Activated naive CD8-positive, alpha-beta T cell treated with anti-CD3 and anti-CD28 coated beads for 36 hours (primary cell): Measurements from ENCODE around the gene AGGF1. TPM values are rescaled to one million over a fixed set of nuclear protein-coding genes. Genes with fewer than 3 reads are reported as not detected.
"Not testable (repeated sequence)": the region's sequence is repeated elsewhere in the genome, so short reads cannot be mapped to it uniquely, and the experiment has no call there.

Source experiments
- DNase-seq: peaks from one replicate; pipeline ENCODE4 v3.0.0; 2021
- H3K27ac Mint-ChIP-seq: one replicate; pipeline ENCODE4 v1.8.0; 2022; ENCODE audit warnings: mild to moderate bottlenecking, moderate library complexity, mixed read lengths
- H3K27me3 Mint-ChIP-seq: one replicate; pipeline ENCODE4 v1.8.0; 2022; ENCODE audit warnings: mild to moderate bottlenecking, mixed read lengths
- H3K36me3 Mint-ChIP-seq: one replicate; pipeline ENCODE4 v1.8.0; 2021; ENCODE audit warnings: mild to moderate bottlenecking, mixed read lengths
- H3K4me1 Mint-ChIP-seq: one replicate; pipeline ENCODE4 v1.8.0; 2021; ENCODE audit warnings: mixed read lengths
- H3K4me3 Mint-ChIP-seq: one replicate; pipeline ENCODE4 v1.8.0; 2022; ENCODE audit warnings: mild to moderate bottlenecking, moderate library complexity, mixed read lengths
- H3K9me3 Mint-ChIP-seq: one replicate; pipeline ENCODE4 v1.8.0; 2022; ENCODE audit warnings: mixed read lengths
- total RNA-seq, 2 experiments: library from RNA; stranded (reverse); gene quantifications; one replicate each; pipeline ENCODE4 v1.2.3, GENCODE V29; 2021

The AGGF1 gene
- total RNA-seq, 2 experiments from 2014 or later, result 28.7 to 29.2 TPM

GRCh38 chr5:77101298-77101697 lies 71.1 kb downstream of the AGGF1 start:
- Mint-ChIP-seq H3K27me3 (no peaks in the 10 kb centered on the region), H3K9me3 (peaks cover 1% of the 10 kb centered on the region), H3K36me3 (peaks cover 2% of the 10 kb centered on the region), H3K4me1 (peaks cover 5% of the 10 kb centered on the region), H3K4me3 (no peak overlapping the region), H3K27ac (no peak overlapping the region)
- no peak for DNase-seq

GRCh38 chr5:77102549-77102948 lies 72.3 kb downstream of the AGGF1 start:
- no peaks in the 10 kb centered on the region for H3K27me3 Mint-ChIP-seq
- no peak overlapping the region for H3K4me3 Mint-ChIP-seq
- peaks cover 6% of the 10 kb centered on the region for H3K36me3 Mint-ChIP-seq
- no peak overlapping the region for H3K27ac Mint-ChIP-seq
- peaks cover 5% of the 10 kb centered on the region for H3K4me1 Mint-ChIP-seq
- H3K9me3 Mint-ChIP-seq, result peaks cover 6% of the 10 kb centered on the region
- no peak for DNase-seq

- no peak for DNase-seq
- Mint-ChIP-seq H3K36me3 (peaks cover 6% of the 10 kb centered on the region), H3K9me3 (peaks cover 6% of the 10 kb centered on the region), H3K27me3 (no peaks in the 10 kb centered on the region), H3K27ac (no peak overlapping the region), H3K4me3 (no peak overlapping the region), H3K4me1 (peaks cover 5% of the 10 kb centered on the region)
These were observed 73.3 kb downstream of the AGGF1 start for GRCh38 chr5:77103457-77103856.

GRCh38 chr5:77104813-77105212 lies 74.6 kb downstream of the AGGF1 start:
- H3K27me3 Mint-ChIP-seq, result no peaks in the 10 kb centered on the region
- peaks cover 6% of the 10 kb centered on the region for H3K9me3 Mint-ChIP-seq
- no peak for DNase-seq
- H3K4me3 Mint-ChIP-seq, result no peak overlapping the region
- peaks cover 5% of the 10 kb centered on the region for H3K4me1 Mint-ChIP-seq
- H3K36me3 Mint-ChIP-seq, result peaks cover 6% of the 10 kb centered on the region
- H3K27ac Mint-ChIP-seq, result no peak overlapping the region

- H3K4me1 Mint-ChIP-seq, H3K4me3 Mint-ChIP-seq, H3K36me3 Mint-ChIP-seq, DNase-seq, H3K27me3 Mint-ChIP-seq, H3K27ac Mint-ChIP-seq, H3K9me3 Mint-ChIP-seq: not testable (repeated sequence)
These were observed 76.8 kb downstream of the AGGF1 start for GRCh38 chr5:77107035-77107434.

Other genes with a start within 250 kb of the AGGF1 start
- gene F2RL1, start 211.4 kb upstream of the AGGF1 start, total RNA-seq, result 1 to 10 TPM; 2.9 to 3.6 TPM
- under 1 TPM in 1 of 2 experiments, not detected in 1; 0.23 TPM for gene S100Z, start 180.4 kb upstream of the AGGF1 start, total RNA-seq
- not detected for gene CRHBP, start 77.4 kb upstream of the AGGF1 start, total RNA-seq
- 1 to 10 TPM; 6.3 to 8.0 TPM for gene ZBED3, start 56.9 kb downstream of the AGGF1 start, total RNA-seq
- gene PDE8B, start 180.3 kb downstream of the AGGF1 start, total RNA-seq, result under 1 TPM in 1 of 2 experiments, not detected in 1; 0.16 TPM